SK-N-SH treated with all-trans-retinoic acid at 6 μM for 48 hours (cell line): ENCODE measurements around the gene MPP2.

Experiments
- BACH2 ChIP-seq: fragments of 250-450 bp; sonication (Bioruptor Pico); IDR thresholded peaks from 2 replicates; pipeline ENCODE4 v1.9.0; 2021; ENCODE audit warnings: mild to moderate bottlenecking, borderline replicate concordance
- PATZ1 ChIP-seq: fragments of 250-450 bp; sonication (Bioruptor Pico); IDR thresholded peaks from 2 replicates; pipeline ENCODE4 v1.8.0; 2020; ENCODE audit warnings: mild to moderate bottlenecking, moderate library complexity, borderline replicate concordance
- POU6F1 ChIP-seq: fragments of 250-450 bp; sonication (Bioruptor Pico); IDR thresholded peaks from 2 replicates; pipeline ENCODE4 v1.8.0; 2021; ENCODE audit warnings: low read depth, mild to moderate bottlenecking, moderate library complexity, borderline replicate concordance
- TCF4 ChIP-seq: fragments of 250-450 bp; sonication (Bioruptor Pico); IDR thresholded peaks from 2 replicates; pipeline ENCODE4 v1.8.0; 2021; ENCODE audit warnings: mild to moderate bottlenecking, moderate library complexity, borderline replicate concordance
- ZC3H10 ChIP-seq: fragments of 250-450 bp; sonication (Bioruptor Pico); IDR thresholded peaks from 2 replicates; pipeline ENCODE4 v1.5.1; 2021; ENCODE audit warnings: mild to moderate bottlenecking, moderate library complexity
- ZFP30 ChIP-seq: fragments of 450-650 bp; formaldehyde crosslinking; IDR thresholded peaks from 2 replicates; pipeline ENCODE4 v1.5.0; 2022; ENCODE audit warnings: mild to moderate bottlenecking, moderate library complexity
- ZNF70 ChIP-seq: fragments of 450-650 bp; formaldehyde crosslinking; IDR thresholded peaks from 2 replicates; pipeline ENCODE4 v1.5.0; 2020; ENCODE audit warnings: mild to moderate bottlenecking, moderate library complexity

- TF ChIP-seq BACH2 (CRISPR knock-in tag) (no peak), PATZ1 (CRISPR knock-in tag) (no peak), ZFP30 (no peak), TCF4 (CRISPR knock-in tag) (no peak), ZC3H10 (no peak), ZNF70 (no peak), POU6F1 (CRISPR knock-in tag) (no peak)
Observed at GRCh38 chr17:43901861-43902589, 5.3 kb downstream of the MPP2 start.
